GM12892 (cell line): ENCODE results near the gene SCCPDH.
"Not testable (repeated sequence)": the region's sequence is repeated elsewhere in the genome, so short reads cannot be mapped to it uniquely, and the experiment has no call there.

Experiments used
- DNase-seq: peaks from one replicate; pipeline ENCODE4 v3.0.0; 2011; ENCODE audit not compliant: insufficient read length
- FAIRE-seq: peaks from 2 replicates; lab custom pipeline; 2011; peaks lifted over from hg19 to GRCh38; lab: Jason Lieb, UNC
- POLR2A ChIP-seq: IDR thresholded peaks from 2 replicates; pipeline ENCODE4 v1.6.1; 2011; ENCODE audit warnings: low read depth, low read length, control low read depth
- POLR2AphosphoS5 ChIP-seq: IDR thresholded peaks from 2 replicates; pipeline ENCODE4 v1.6.1; 2011; ENCODE audit warnings: low read depth, low read length, control low read depth
- TAF1 ChIP-seq: IDR thresholded peaks from 2 replicates; pipeline ENCODE4 v1.6.1; 2011; ENCODE audit warnings: low read depth, mild to moderate bottlenecking, control low read depth, low read length, borderline replicate concordance

The SCCPDH gene

GRCh38 chr1:246733704-246734103 is 9.5 kb downstream of the SCCPDH start:
- DNase-seq, result no peak
- FAIRE-seq, result no peak
- TF ChIP-seq POLR2AphosphoS5 (no peak), TAF1 (no peak), POLR2A (no peak)

- FAIRE-seq (no peak), DNase-seq (no peak)
- TF ChIP-seq POLR2AphosphoS5 (no peak), POLR2A (no peak), TAF1 (no peak)
Observed at GRCh38 chr1:246734866-246735265, 10.7 kb downstream of the SCCPDH start.

GRCh38 chr1:246735735-246736134 is 11.5 kb downstream of the SCCPDH start:
- DNase-seq (no peak), FAIRE-seq (no peak)
- TF ChIP-seq TAF1, result no peak
- TF ChIP-seq POLR2AphosphoS5, result no peak
- TF ChIP-seq POLR2A, result no peak

DNA sequence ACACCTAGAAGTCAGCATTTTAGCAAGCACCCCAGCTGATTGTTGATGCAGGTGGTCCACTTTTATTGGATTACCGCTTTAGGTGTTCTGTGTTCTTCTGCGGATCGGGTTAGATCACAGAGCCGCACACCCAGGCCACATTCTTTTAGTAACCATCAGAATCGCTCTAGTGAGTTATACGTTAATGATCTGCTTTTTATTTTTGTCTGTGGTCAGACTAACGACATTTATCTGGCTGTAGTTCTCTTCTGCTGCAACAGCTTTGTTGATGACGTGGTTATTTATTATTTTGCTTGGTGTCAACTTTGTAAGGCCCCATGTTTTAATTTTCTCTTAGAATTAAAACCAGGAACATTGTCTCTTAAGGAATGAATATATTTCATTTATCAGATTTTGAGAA is 18.2 kb downstream of the SCCPDH start:
- DNase-seq, result no peak
- no peak for FAIRE-seq

GRCh38 chr1:246746155-246746554 is 21.9 kb downstream of the SCCPDH start:
- not testable (repeated sequence) for DNase-seq, FAIRE-seq

More for the DNA sequence above, 18.2 kb downstream of the SCCPDH start:
- TF ChIP-seq TAF1 (no peak), POLR2A (no peak)

DNA sequence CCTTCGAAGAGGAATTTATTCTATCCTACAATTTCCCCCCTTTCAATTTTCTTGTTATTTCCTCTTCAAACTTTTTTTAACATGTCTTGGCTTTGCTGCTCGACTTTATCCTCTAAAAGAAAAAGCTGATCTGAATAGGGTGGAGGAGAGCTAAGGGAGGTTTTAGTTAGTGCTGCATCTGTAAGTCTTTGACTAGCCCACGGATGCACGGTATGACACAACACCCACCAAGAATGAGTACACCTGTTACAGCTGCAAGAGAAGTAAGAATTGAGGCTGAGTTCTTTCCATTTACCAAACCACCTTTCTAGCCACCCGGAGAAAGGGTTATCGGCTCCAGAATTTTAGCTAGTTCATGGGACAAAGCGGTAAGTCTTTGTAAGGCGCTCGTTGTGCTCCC is 23.8 kb downstream of the SCCPDH start:
- DNase-seq (no peak), FAIRE-seq (no peak)
- TF ChIP-seq TAF1, result no peak
- TF ChIP-seq POLR2A, result no peak
- no peak for TF ChIP-seq POLR2AphosphoS5

DNA sequence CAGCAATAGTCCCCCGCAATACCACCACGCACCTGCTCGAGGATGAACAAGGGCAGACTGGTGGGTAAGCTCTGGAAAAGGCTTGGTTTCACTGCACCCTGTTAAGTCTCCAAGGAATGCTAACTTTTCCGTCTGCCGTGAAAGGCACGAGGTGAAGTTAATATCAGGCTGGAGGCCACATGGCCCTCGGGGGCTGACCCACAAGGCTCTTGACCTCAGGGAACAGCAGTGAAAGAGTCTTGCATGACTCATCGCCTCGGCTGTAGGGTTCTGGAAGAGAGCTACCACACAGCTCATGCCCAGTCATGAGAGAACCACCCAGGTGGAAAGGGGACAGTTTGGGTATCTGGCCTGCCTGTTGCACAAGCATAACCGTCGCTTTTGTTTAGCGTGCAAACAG is 24.7 kb downstream of the SCCPDH start:
- DNase-seq (no peak), FAIRE-seq (no peak)
- TF ChIP-seq TAF1 (no peak), POLR2A (no peak), POLR2AphosphoS5 (no peak)

DNA sequence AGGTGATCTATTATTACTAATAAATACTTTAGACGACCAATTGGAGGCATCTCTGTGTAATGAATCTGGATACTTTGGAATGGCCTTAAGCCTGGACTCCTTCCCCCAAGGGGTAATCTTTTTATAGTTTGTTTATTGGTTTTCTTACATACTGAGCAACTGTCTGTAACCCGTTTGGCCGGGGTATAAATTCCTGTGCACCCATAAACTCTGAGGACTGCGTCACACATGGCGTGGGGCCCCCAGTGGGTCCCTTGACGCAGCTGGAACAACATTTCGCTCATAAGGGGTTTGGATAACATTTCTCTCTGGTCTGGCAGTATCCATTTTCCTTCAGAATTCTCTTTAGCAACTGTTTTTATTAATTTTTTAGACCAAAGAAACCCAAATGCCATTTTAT is 26.5 kb downstream of the SCCPDH start:
- no peak for FAIRE-seq
- no peak for TF ChIP-seq TAF1
- no peak for TF ChIP-seq POLR2A
- no peak for TF ChIP-seq POLR2AphosphoS5
- no peak for DNase-seq

GRCh38 chr1:246753670-246754535 is 29.7 kb downstream of the SCCPDH start:
- peak; percentile 88 for FAIRE-seq

DNA sequence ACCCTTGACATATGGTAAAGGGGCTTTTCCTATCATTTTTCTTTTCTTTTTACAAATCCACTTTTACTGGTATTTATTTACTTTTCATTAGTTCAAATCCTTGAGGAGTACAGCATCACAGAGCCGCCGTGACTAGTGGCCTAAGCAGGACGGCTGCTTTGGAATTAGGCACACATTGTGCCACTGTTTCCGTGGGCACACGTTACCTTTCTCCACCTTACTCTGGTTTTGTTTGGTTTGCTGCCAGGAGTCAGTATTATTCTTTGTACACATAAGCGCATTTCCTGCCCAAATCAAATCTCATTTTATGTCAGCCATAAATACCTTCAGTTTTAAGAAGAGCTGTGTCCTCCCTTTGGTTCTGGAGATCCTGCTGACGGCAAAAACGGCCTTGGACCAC is 31.2 kb downstream of the SCCPDH start:
- TF ChIP-seq POLR2AphosphoS5 (no peak), POLR2A (no peak)
- DNase-seq (no peak), FAIRE-seq (no peak)

More at GRCh38 chr1:246753670-246754535, 29.7 kb downstream of the SCCPDH start:
- DNase-seq, result peak; percentile 18
- TF ChIP-seq POLR2A, result no peak
- no peak for TF ChIP-seq TAF1
- no peak for TF ChIP-seq POLR2AphosphoS5

- TF ChIP-seq POLR2AphosphoS5, result no peak
- TF ChIP-seq TAF1, result no peak
- no peak for TF ChIP-seq POLR2A
Observed at GRCh38 chr1:246760422-246761347, 36.5 kb downstream of the SCCPDH start.

DNA sequence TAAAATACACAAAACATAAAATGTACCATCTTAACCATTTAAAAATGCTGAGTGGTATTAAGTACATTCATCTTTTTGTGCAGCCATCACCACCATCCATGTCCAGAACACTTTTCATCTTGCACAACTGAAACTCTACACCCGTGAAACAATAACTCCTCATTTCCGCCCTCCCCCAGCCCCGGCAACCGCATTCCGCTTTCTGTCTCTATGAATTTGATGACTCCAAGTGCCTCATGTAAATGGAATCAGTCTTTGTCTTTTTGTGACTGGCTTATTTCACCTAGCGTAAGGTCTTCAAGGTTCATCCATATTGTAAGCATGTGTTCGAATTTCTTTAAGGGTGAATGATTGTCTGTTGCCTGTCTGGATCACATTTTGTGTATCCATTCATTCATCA is 37.2 kb downstream of the SCCPDH start:
- DNase-seq (no peak), FAIRE-seq (no peak)
- TF ChIP-seq POLR2A (no peak), POLR2AphosphoS5 (no peak), TAF1 (no peak)

More at GRCh38 chr1:246760422-246761347, 36.5 kb downstream of the SCCPDH start:
- DNase-seq (no peak), FAIRE-seq (no peak)
